RWPE2 (cell line): ENCODE results near the gene RPS17.
A peak's percentile ranks its signal among the peaks of the same experiment; 100 is the strongest.

Experiments
- ATAC-seq: fragments of 200-7000 bp; cut with Tn5 transposase; 3 replicates; pipeline ENCODE4 v1.9.1; 2021; ENCODE audit warnings: low read depth
- DNase-seq: peaks from one replicate; pipeline ENCODE4 v3.0.0-alpha.2; 2020; ENCODE audit warnings: low spot score
- H3K27ac ChIP-seq: fragments of 450-650 bp; 2 replicates; pipeline ENCODE4 v1.5.1; 2017; ENCODE audit warnings: mild to moderate bottlenecking; ENCODE audit not compliant: poor library complexity, severe bottlenecking
- H3K27me3 ChIP-seq: fragments of 250-450 bp; sonication (Bioruptor Pico); 2 replicates; pipeline ENCODE4 v1.5.1; 2021; ENCODE audit warnings: mild to moderate bottlenecking, moderate library complexity; ENCODE audit not compliant: insufficient read depth, poor library complexity, severe bottlenecking
- H3K36me3 ChIP-seq: fragments of 250-450 bp; sonication (Bioruptor Pico); 2 replicates; pipeline ENCODE4 v1.5.1; 2020; ENCODE audit warnings: low read depth, mild to moderate bottlenecking, moderate library complexity
- H3K4me1 ChIP-seq: fragments of 250-450 bp; sonication (Bioruptor Pico); 2 replicates; pipeline ENCODE4 v1.5.1; 2021; ENCODE audit warnings: mild to moderate bottlenecking, moderate library complexity; ENCODE audit not compliant: insufficient read depth, poor library complexity, severe bottlenecking
- H3K4me3 ChIP-seq: fragments of 250-450 bp; sonication (Bioruptor Pico); 2 replicates; pipeline ENCODE4 v1.5.1; 2021; ENCODE audit warnings: mild to moderate bottlenecking, moderate library complexity; ENCODE audit not compliant: severe bottlenecking
- H3K9me3 ChIP-seq: fragments of 250-450 bp; sonication (Bioruptor Pico); 2 replicates; pipeline ENCODE4 v1.5.1; 2021; ENCODE audit warnings: mild to moderate bottlenecking, moderate library complexity; ENCODE audit not compliant: severe bottlenecking
- CTCF ChIP-seq: fragments of 450-650 bp; IDR thresholded peaks from one replicate; pipeline ENCODE4 v1.5.1; 2017; ENCODE audit warnings: mild to moderate bottlenecking, moderate library complexity; ENCODE audit not compliant: poor library complexity, severe bottlenecking

RPS17 gene

GRCh38 chr15:82543160-82543559 is 2.9 kb upstream of the RPS17 start:
- ATAC-seq (no peak), DNase-seq (no peak)
- Histone ChIP-seq H3K9me3 (no peaks in the 10 kb centered on the region), H3K36me3 (peaks cover 20% of the 10 kb centered on the region), H3K27me3 (no peaks in the 10 kb centered on the region), H3K4me1 (peaks cover 7% of the 10 kb centered on the region), H3K4me3 (no peak overlapping the region), H3K27ac (no peak overlapping the region)
- TF ChIP-seq CTCF = no peak

- H3K4me3 ChIP-seq = peak overlapping the region; percentile 81
- H3K27ac ChIP-seq = peak overlapping the region; percentile 79
- no peaks in the 10 kb centered on the region for H3K27me3 ChIP-seq
- H3K36me3 ChIP-seq = peaks cover 41% of the 10 kb centered on the region
- peak; percentile 9 for ATAC-seq
- DNase-seq = no peak
- H3K9me3 ChIP-seq = no peaks in the 10 kb centered on the region
- H3K4me1 ChIP-seq = peaks cover 17% of the 10 kb centered on the region
- TF ChIP-seq CTCF = no peak
Observed at GRCh38 chr15:82540984-82541431, 751 bp upstream of the RPS17 start.

DNA sequence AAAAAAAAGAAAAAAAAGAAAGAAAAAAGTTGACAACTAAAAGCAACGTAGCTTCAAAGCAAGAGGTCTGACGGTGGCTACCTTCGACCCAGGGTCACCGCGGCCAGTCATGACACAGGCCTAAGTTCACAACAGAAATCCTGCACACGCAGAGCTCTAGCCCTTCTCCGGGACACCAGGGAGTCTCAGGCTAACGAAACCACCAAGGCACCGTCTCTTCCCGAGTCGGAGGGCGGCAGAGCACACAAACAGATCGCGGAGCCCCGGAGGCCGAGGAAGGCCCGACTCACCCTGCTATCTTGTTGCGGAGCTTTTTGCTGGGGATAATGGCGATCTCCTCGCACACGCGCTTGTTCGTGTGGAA is 584 bp downstream of the RPS17 start:
- Histone ChIP-seq H3K9me3 (no peaks in the 10 kb centered on the region), H3K36me3 (peaks cover 55% of the 10 kb centered on the region), H3K27ac (peak overlapping the region; percentile 79), H3K4me3 (peak overlapping the region; percentile 81), H3K4me1 (peaks cover 17% of the 10 kb centered on the region), H3K27me3 (no peaks in the 10 kb centered on the region)
- ATAC-seq (no peak), DNase-seq (no peak)
- no peak for TF ChIP-seq CTCF

DNA sequence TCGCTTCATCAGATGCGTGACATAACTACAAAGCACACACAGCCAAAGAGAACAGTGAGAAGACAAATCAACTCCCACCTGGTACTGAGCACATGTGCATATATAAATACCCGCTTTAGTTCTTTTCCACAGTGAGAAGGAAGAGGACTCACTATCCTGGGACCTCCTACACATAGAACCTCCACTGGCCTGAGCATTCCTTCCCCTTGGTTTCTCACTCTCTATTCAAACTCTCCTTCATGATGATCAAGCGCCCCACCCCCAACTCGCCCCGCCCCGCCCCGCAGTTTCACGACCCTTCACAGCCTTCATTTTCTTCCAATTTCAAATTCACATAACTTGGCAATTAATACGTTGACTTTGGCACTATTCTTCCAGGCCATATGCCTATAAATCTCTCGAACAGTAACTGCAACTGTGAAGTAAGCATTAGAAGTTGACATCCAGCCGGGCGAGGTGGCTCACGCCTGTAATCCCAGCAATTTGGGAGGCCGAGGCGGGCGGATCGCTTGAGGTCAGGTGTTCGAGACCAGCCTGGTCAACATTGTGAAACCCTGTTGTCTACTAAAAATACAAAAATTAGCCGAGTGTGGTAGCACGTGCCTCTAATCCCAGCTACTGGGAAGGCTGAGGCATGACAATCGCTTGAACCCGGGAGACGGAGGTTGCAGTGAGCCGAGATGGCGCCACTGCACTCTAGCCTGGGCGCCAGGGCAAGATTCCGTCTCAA is 1.1 kb downstream of the RPS17 start:
- TF ChIP-seq CTCF = no peak
- DNase-seq (no peak), ATAC-seq (no peak)
- H3K27ac ChIP-seq = peak overlapping the region; percentile 79
- peak overlapping the region; percentile 81 for H3K4me3 ChIP-seq
- H3K36me3 ChIP-seq = peaks cover 60% of the 10 kb centered on the region
- H3K9me3 ChIP-seq = no peaks in the 10 kb centered on the region
- no peaks in the 10 kb centered on the region for H3K27me3 ChIP-seq
- H3K4me1 ChIP-seq = peaks cover 17% of the 10 kb centered on the region

- H3K27me3 ChIP-seq = no peaks in the 10 kb centered on the region
- peaks cover 17% of the 10 kb centered on the region for H3K4me1 ChIP-seq
- DNase-seq (no peak), ATAC-seq (no peak)
- no peaks in the 10 kb centered on the region for H3K9me3 ChIP-seq
- H3K27ac ChIP-seq = peak overlapping the region; percentile 79
- no peak for TF ChIP-seq CTCF
- peaks cover 65% of the 10 kb centered on the region for H3K36me3 ChIP-seq
- no peak overlapping the region for H3K4me3 ChIP-seq
Observed at GRCh38 chr15:82537351-82537908, 2.8 kb downstream of the RPS17 start.
